Measurements from ENCODE around the gene GADL1.

DNA sequence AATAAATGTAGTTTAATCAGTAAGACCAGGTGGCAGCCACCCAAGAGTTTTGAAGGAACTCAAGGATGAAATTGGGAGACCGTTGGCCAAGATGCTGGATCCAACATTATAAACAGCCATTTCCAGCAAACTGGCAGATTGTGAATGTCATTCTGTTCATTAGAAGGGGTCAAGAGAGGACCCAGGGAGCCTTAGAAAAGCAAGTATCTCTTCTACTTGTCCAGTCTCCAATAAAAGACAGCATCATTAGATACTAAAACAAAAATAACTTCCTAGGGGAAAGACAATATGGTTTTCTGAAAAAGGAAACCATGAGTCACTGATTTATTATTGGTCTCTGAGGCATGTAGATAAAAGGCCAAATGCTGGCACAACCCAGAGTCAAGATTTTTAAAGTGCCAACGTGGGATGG is 67.9 kb downstream of the GADL1 start:
- TF ChIP-seq, protein P1, sequence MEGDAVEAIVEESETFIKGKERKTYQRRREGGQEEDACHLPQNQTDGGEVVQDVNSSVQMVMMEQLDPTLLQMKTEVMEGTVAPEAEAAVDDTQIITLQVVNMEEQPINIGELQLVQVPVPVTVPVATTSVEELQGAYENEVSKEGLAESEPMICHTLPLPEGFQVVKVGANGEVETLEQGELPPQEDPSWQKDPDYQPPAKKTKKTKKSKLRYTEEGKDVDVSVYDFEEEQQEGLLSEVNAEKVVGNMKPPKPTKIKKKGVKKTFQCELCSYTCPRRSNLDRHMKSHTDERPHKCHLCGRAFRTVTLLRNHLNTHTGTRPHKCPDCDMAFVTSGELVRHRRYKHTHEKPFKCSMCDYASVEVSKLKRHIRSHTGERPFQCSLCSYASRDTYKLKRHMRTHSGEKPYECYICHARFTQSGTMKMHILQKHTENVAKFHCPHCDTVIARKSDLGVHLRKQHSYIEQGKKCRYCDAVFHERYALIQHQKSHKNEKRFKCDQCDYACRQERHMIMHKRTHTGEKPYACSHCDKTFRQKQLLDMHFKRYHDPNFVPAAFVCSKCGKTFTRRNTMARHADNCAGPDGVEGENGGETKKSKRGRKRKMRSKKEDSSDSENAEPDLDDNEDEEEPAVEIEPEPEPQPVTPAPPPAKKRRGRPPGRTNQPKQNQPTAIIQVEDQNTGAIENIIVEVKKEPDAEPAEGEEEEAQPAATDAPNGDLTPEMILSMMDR (optimal IDR thresholded peaks at IDR 0.05 in 1 of 3, IDR thresholded peaks at IDR 0.05 in 1 of 3, conservative IDR thresholded peaks at IDR 0.05 in 1 of 3; ENCODE audit: extremely low read depth in 1 of 3, insufficient read depth in 2 of 3, low read length in 3 of 3) = no peak
- no peak for TF ChIP-seq EZH2 (IDR thresholded peaks at IDR 0.05; ENCODE audit: low read length)
